Ovary (tissue), 9 donors: ENCODE results near the gene KIF16B. TPM values are rescaled to one million over a fixed set of nuclear protein-coding genes. Genes with fewer than 3 reads are reported as not detected.

Experiments
- DNase-seq, 5 donors: peaks; one replicate each; pipeline ENCODE4 v3.0.0-alpha.2; 2019 to 2020
- H3K27ac ChIP-seq, 2 donors: fragments of 200-600 bp; one replicate each; pipeline versions ENCODE4 v1.5.1 to v1.8.0; 2019 to 2022
- H3K27me3 ChIP-seq: fragments of 200-600 bp; one replicate; pipeline ENCODE4 v1.8.0; 2022
- H3K36me3 ChIP-seq: fragments of 200-600 bp; sonication (generic); one replicate; pipeline ENCODE4 v1.5.1; 2019
- H3K4me1 ChIP-seq: one replicate; pipeline ENCODE4 v1.8.1; 2013; ENCODE audit warnings: mild to moderate bottlenecking, moderate library complexity; ENCODE audit not compliant: insufficient read depth
- H3K4me3 ChIP-seq: fragments of 200-600 bp; sonication (generic); one replicate; pipeline ENCODE4 v1.5.1; 2017
- H3K9me3 ChIP-seq, 2 donors: fragments of 200-600 bp in 1 of 2; sonication (generic) in 1 of 2; one replicate each; pipeline versions ENCODE4 v1.5.1 to v1.8.1; 2013 to 2019; ENCODE audit warnings: mild to moderate bottlenecking in 1 of 2, moderate library complexity in 1 of 2
- EP300 ChIP-seq: sonication (generic); formaldehyde crosslinking; IDR thresholded peaks from one replicate; pipeline ENCODE4 v1.6.1; 2017; ENCODE audit warnings: antibody characterized with exemption
- POLR2A ChIP-seq: fragments of 450-650 bp; IDR thresholded peaks from one replicate; pipeline ENCODE4 v1.6.1; 2017; ENCODE audit warnings: antibody characterized with exemption, mild to moderate bottlenecking, moderate library complexity
- WGBS, 3 donors: extraction: QIAGEN DNeasy Blood & Tissue Kit in 1 of 3; methylation state at CpG; one replicate each; pipeline versions ENCODE4 v1.1.5 to v1.1.7; 2013 to 2017; 5-methylcytosine and 5-hydroxymethylcytosine counted together
- intact Hi-C, 4 donors: fragments of 100-400 bp; cut with DNase I; formaldehyde crosslinking; loops; one replicate each; pipeline versions ENCODE4 v1.11.0 to v1.15.1; 2022 to 2023
- polyA plus RNA-seq, 2 donors: library from polyadenylated mRNA; stranded (reverse); fragments of 200-250 nt in 1 of 2; fragments of 350-450 nt in 1 of 2; fragmentation: Illumina TruSeq in 1 of 2; extraction: RNeasy Lipid Tissue Mini Kit (QIAGEN cat#74804) in 1 of 2; gene quantifications; one replicate each; pipeline ENCODE4 v1.2.3, GENCODE V29; 2013 to 2014
- total RNA-seq, 7 donors: library from RNA; depleted of rRNA in 2 of 7; stranded (reverse); fragments of >200 nt in 2 of 7; fragmentation: NEBNext Ultra II Directional in 3 of 7; extraction: Animal tissue kit (Norgen Biotek cat#: 25700) in 3 of 7; gene quantifications; one replicate each; pipeline versions ENCODE4 v1.1.0 to v1.2.4, GENCODE V29; 2016 to 2023
- TF ChIP-seq, protein P1 (sequence below), 3 donors: fragments of 450-650 bp in 2 of 3; fragments of 200-600 bp in 1 of 3; IDR thresholded peaks; one replicate each; pipeline versions ENCODE4 v1.5.1 to v1.8.0; 2016 to 2022; ENCODE audit warnings: antibody characterized with exemption in 3 of 3, mild to moderate bottlenecking in 1 of 3
- donor health status: DM: no; HTN: no; CAD: no; lungs with moderate emphysema.
- donor health status: DM: no; HTN: no; CAD: no.
- donor health status: Bipolar disorder and iron deficiency.
- donor health status: DM: yes; HTN: yes; CAD: no.
- donor health status: DM: no; HTN: no; CAD: no.
- donor health status: DM: yes; HTN: yes; CAD: no.

KIF16B gene
- total and polyA plus RNA-seq, 9 donors = 10.9 to 28.1 (median 20.2) TPM

DNA sequence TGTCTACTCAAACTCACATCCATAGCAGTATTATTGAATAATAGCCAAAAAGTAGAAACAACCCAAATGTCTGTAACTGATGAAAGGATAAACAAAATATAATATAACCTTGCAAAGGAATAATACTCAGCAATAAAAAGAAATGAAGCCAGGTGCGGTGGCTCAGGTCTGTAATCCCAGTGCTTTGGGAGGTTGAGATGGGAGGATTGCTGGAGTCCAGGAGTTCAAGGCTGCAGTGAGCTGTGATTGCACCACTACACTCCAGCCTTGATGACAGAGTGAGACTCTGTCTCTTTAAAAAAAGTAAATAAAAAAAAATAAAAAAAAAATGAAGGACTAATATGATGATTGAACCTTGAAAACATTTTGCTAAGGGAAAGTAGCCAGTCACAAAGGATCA lies 22.1 kb upstream of the KIF16B start:
- WGBS, 3 donors = 82 to 90% (median 88%) methylated on average over 1 of the region's 1 CpG
- no peak for DNase-seq
- Histone ChIP-seq H3K27ac (no peak overlapping the region), H3K27me3 (no peaks in the 10 kb centered on the region), H3K4me3 (no peak overlapping the region), H3K9me3 (no peaks in the 10 kb centered on the region), H3K36me3 (no peaks in the 10 kb centered on the region), H3K4me1 (no peaks in the 10 kb centered on the region)
- intact Hi-C loops = no loop called here
- TF ChIP-seq EP300 = no peak
- TF ChIP-seq, protein P1, sequence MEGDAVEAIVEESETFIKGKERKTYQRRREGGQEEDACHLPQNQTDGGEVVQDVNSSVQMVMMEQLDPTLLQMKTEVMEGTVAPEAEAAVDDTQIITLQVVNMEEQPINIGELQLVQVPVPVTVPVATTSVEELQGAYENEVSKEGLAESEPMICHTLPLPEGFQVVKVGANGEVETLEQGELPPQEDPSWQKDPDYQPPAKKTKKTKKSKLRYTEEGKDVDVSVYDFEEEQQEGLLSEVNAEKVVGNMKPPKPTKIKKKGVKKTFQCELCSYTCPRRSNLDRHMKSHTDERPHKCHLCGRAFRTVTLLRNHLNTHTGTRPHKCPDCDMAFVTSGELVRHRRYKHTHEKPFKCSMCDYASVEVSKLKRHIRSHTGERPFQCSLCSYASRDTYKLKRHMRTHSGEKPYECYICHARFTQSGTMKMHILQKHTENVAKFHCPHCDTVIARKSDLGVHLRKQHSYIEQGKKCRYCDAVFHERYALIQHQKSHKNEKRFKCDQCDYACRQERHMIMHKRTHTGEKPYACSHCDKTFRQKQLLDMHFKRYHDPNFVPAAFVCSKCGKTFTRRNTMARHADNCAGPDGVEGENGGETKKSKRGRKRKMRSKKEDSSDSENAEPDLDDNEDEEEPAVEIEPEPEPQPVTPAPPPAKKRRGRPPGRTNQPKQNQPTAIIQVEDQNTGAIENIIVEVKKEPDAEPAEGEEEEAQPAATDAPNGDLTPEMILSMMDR (IDR thresholded peaks at IDR 0.05) = no peak
- TF ChIP-seq POLR2A = no peak

DNA sequence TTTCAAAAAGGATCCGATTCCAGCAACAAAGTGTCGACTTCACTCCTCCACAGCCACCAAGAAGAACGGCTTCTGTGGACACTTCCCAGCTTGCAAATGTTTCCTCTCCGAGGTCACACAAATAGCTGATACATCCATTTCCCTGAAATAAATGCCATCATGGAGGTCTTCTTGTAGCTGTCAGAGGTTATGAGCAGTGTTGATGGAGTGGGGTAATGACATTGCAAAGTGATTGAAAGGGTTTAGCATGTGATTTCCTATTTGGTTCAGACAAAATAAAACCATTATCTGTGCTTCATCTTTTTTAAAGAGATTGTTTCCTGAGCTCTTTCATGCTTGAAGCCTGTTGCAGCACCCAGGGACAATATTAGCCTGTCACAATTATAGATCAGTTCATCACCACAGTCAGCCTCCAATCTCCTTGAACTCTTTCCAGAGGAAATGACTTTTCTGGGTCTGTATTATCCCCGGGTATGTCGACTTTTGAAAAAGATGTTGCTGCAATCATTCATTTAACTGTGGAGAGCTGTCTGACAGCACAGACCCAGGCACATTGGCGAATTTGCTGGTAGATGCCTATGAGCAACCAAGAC lies 16.9 kb upstream of the KIF16B start:
- Histone ChIP-seq H3K9me3 (no peaks in the 10 kb centered on the region), H3K4me3 (no peak overlapping the region), H3K36me3 (no peaks in the 10 kb centered on the region), H3K4me1 (no peaks in the 10 kb centered on the region), H3K27ac (no peak overlapping the region), H3K27me3 (no peaks in the 10 kb centered on the region)
- TF ChIP-seq EP300 = no peak
- TF ChIP-seq POLR2A = no peak
- TF ChIP-seq, protein P1 (IDR thresholded peaks at IDR 0.05) = no peak
- 69 to 75% (median 72%) methylated on average over 7 of the region's 7 CpGs for WGBS, 3 donors
- intact Hi-C loops = no loop called here
- DNase-seq = no peak

DNA sequence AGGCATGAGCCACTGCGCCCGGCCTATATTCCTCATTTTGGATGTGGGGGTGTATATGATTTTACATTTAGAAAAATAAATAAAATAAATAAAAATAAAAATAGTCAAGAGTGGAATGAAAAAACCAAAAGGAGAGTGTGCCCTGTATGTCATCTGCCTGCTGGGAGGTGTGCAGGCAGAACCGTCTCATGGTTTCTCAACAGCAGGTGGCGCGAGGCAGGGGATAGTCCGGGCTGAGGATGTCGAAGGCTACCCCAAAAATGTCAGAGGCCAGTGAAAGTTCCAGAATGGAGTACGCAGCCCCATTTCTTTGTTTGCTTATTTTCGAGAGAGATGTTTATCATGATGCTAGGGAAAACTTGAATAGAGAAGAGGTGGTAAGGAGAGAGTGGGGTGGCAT lies 16.4 kb upstream of the KIF16B start:
- 89 to 91% (median 91%) methylated on average over 9 of the region's 9 CpGs for WGBS, 3 donors
- Histone ChIP-seq H3K4me3 (no peak overlapping the region), H3K9me3 (no peaks in the 10 kb centered on the region), H3K27me3 (no peaks in the 10 kb centered on the region), H3K36me3 (no peaks in the 10 kb centered on the region), H3K27ac (no peak overlapping the region), H3K4me1 (no peaks in the 10 kb centered on the region)
- DNase-seq = no peak
- intact Hi-C loops = no loop called here
- TF ChIP-seq, protein P1 (IDR thresholded peaks at IDR 0.05) = no peak

DNA sequence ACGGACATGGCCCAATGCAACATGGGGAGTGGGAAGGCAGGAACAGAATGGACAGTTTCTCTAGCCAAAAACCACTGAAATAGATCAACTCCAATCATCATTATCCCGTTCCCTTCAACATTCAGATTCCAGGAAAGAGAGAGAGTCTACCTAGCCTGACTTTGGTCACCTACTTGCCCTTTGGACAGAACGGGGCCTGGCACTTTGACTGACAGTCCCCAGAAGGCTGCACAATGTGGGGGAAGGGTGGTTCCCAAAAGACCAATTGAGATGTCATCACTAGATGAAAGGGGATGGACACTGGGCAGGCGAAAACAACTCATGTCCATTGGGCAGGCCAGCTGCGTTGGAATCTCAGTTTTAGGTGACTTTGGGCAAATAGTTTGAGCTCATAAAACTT lies 15.0 kb upstream of the KIF16B start:
- Histone ChIP-seq H3K36me3 (no peaks in the 10 kb centered on the region), H3K9me3 (no peaks in the 10 kb centered on the region), H3K27me3 (no peaks in the 10 kb centered on the region), H3K4me3 (no peak overlapping the region), H3K4me1 (no peaks in the 10 kb centered on the region), H3K27ac (no peak overlapping the region)
- TF ChIP-seq EP300 (no peak), POLR2A (no peak)
- TF ChIP-seq, protein P1 (IDR thresholded peaks at IDR 0.05) = no peak
- 84 to 92% (median 86%) methylated on average over 5 of the region's 5 CpGs for WGBS, 3 donors
- intact Hi-C loops = no loop called here
- DNase-seq = no peak
